Trophoblast cell (in vitro differentiated cells and primary cell): ENCODE measurements around the gene CELSR3.

Source experiments
- DNase-seq, 2 donors: peaks; one replicate each; pipeline ENCODE4 v3.0.0-alpha.2; 2016
- H2AFZ ChIP-seq: 2 replicates; pipeline ENCODE4 v1.6.1; 2013; ENCODE audit warnings: low read length, moderate library complexity, mild to moderate bottlenecking; ENCODE audit not compliant: insufficient read depth, poor library complexity
- H2AK5ac ChIP-seq: 2 replicates; pipeline ENCODE4 v1.6.1; 2013; ENCODE audit warnings: mild to moderate bottlenecking, low read length
- H2BK120ac ChIP-seq: 2 replicates; pipeline ENCODE4 v1.6.1; 2013; ENCODE audit warnings: low read length, mild to moderate bottlenecking, moderate library complexity; ENCODE audit not compliant: insufficient read depth, poor library complexity
- H2BK12ac ChIP-seq: 2 replicates; pipeline ENCODE4 v1.6.1; 2013; ENCODE audit warnings: mild to moderate bottlenecking, low read length, moderate library complexity
- H2BK5ac ChIP-seq: 2 replicates; pipeline ENCODE4 v1.6.1; 2013; ENCODE audit warnings: low read length, low read depth, moderate library complexity, mild to moderate bottlenecking; ENCODE audit not compliant: poor library complexity
- H3K14ac ChIP-seq: 2 replicates; pipeline ENCODE4 v1.6.1; 2013; ENCODE audit warnings: mild to moderate bottlenecking, low read length
- H3K18ac ChIP-seq: 2 replicates; pipeline ENCODE4 v1.6.1; 2013; ENCODE audit warnings: mild to moderate bottlenecking, low read length
- H3K23ac ChIP-seq: 2 replicates; pipeline ENCODE4 v1.6.1; 2013; ENCODE audit warnings: low read length
- H3K27ac ChIP-seq: 2 replicates; pipeline ENCODE4 v1.5.1; 2013; ENCODE audit warnings: low read depth, mild to moderate bottlenecking, inconsistent platforms, low read length, moderate library complexity
- H3K27me3 ChIP-seq: 2 replicates; pipeline ENCODE4 v1.6.1; 2013; ENCODE audit warnings: inconsistent platforms, mild to moderate bottlenecking, low read length, moderate library complexity; ENCODE audit not compliant: insufficient read depth
- H3K36me3 ChIP-seq, 2 experiments: 1 replicate in 1 of 2; 2 replicates in 1 of 2; pipeline ENCODE4 v1.6.1; 2013; ENCODE audit warnings: low read length in 2 of 2, mild to moderate bottlenecking in 2 of 2, moderate library complexity in 1 of 2; ENCODE audit not compliant: insufficient read depth in 2 of 2, control insufficient read depth in 1 of 2
- H3K4ac ChIP-seq: 2 replicates; pipeline ENCODE4 v1.6.1; 2013; ENCODE audit warnings: low read depth, mild to moderate bottlenecking, low read length, moderate library complexity
- H3K4me1 ChIP-seq, 2 experiments: 1 replicate in 1 of 2; 2 replicates in 1 of 2; pipeline ENCODE4 v1.6.1; 2013; ENCODE audit warnings: low read length in 2 of 2, mild to moderate bottlenecking in 2 of 2, moderate library complexity in 1 of 2; ENCODE audit not compliant: insufficient read depth in 2 of 2, control insufficient read depth in 1 of 2
- H3K4me2 ChIP-seq: 2 replicates; pipeline ENCODE4 v1.6.1; 2013; ENCODE audit warnings: inconsistent platforms, mild to moderate bottlenecking, low read length, moderate library complexity
- H3K4me3 ChIP-seq: 2 replicates; pipeline ENCODE4 v1.5.1; 2013; ENCODE audit warnings: mild to moderate bottlenecking, low read depth, low read length, inconsistent platforms
- H3K79me1 ChIP-seq: one replicate; pipeline ENCODE4 v1.6.1; 2013; ENCODE audit warnings: low read length
- H3K79me2 ChIP-seq: 2 replicates; pipeline ENCODE4 v1.6.1; 2013; ENCODE audit warnings: low read length, mild to moderate bottlenecking; ENCODE audit not compliant: control insufficient read depth, insufficient read depth, poor library complexity
- H3K9ac ChIP-seq: 2 replicates; pipeline ENCODE4 v1.6.1; 2013; ENCODE audit warnings: mild to moderate bottlenecking, low read length
- H3K9me3 ChIP-seq: 2 replicates; pipeline ENCODE4 v1.6.1; 2013; ENCODE audit warnings: low read depth, mild to moderate bottlenecking, control low read depth, inconsistent platforms, low read length; ENCODE audit not compliant: insufficient read depth
- H4K12ac ChIP-seq: 2 replicates; pipeline ENCODE4 v1.6.1; 2013; ENCODE audit warnings: low read depth, mild to moderate bottlenecking, low read length, moderate library complexity
- H4K8ac ChIP-seq: 2 replicates; pipeline ENCODE4 v1.6.1; 2013; ENCODE audit warnings: low read depth, mild to moderate bottlenecking, low read length, moderate library complexity
- H4K91ac ChIP-seq: one replicate; pipeline ENCODE4 v1.6.1; 2013; ENCODE audit warnings: low read depth, mild to moderate bottlenecking, low read length, moderate library complexity
- WGBS: extraction: QIAGEN DNeasy Blood & Tissue Kit; methylation state at CpG from one replicate; pipeline ENCODE4 v1.1.7; 2013; ENCODE audit warnings: missing lambda C conversion rate; ENCODE audit not compliant: insufficient read length, insufficient coverage; ENCODE audit errors: extremely low coverage; 5-methylcytosine and 5-hydroxymethylcytosine counted together

Gene CELSR3

GRCh38 chr3:48690846-48691458, 28.3 kb upstream of the CELSR3 start:
- Histone ChIP-seq H3K4me1 (peaks cover 13 to 15% of the 10 kb centered on the region in 2 experiments), H3K79me1 (no peaks in the 10 kb centered on the region), H3K18ac (no peak overlapping the region), H3K27me3 (no peaks in the 10 kb centered on the region), H2BK120ac (no peak overlapping the region), H2AFZ (no peak overlapping the region), H3K14ac (no peak overlapping the region), H3K4me3 (no peak overlapping the region), H3K4ac (no peak overlapping the region), H4K91ac (no peak overlapping the region), H3K9ac (no peak overlapping the region), H3K4me2 (no peak overlapping the region), H3K9me3 (peaks cover 2% of the 10 kb centered on the region), H3K27ac (no peak overlapping the region), H2BK5ac (no peak overlapping the region), H2BK12ac (no peak overlapping the region), H2AK5ac (no peak overlapping the region), H4K12ac (no peak overlapping the region), H3K23ac (no peak overlapping the region), H4K8ac (no peak overlapping the region), H3K36me3 (peaks cover 67 to 80% of the 10 kb centered on the region in 2 experiments), H3K79me2 (peaks cover 5% of the 10 kb centered on the region)
- DNase-seq = no peak
- no CpG with 5 or more reads among the region's 2 CpGs for WGBS

DNA sequence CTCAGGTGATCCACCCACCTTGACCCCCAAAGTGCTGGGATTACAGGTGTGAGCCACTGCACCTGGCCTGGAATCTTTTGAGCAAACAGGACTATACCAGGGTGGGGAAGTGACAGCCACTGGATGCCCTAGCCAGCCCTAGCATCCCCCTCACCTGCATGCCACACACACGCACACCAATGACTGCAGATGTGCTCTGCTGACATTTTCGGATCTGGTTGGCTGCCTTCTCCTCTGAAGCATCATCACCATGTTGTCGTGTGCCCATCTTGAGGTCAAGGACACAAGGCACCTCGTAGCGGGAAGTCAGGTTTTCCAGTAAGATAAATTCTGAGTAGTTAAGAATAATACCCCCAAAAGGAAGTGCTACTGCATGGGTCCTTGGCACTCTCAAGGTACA, 26.7 kb upstream of the CELSR3 start:
- no peaks in the 10 kb centered on the region for H3K27me3 ChIP-seq
- no CpG with 5 or more reads among the region's 5 CpGs for WGBS
- H3K9ac ChIP-seq = no peak overlapping the region
- no peak overlapping the region for H4K12ac ChIP-seq
- H4K91ac ChIP-seq = no peak overlapping the region
- no peak overlapping the region for H3K18ac ChIP-seq
- H3K79me1 ChIP-seq = peaks cover 2% of the 10 kb centered on the region
- H3K14ac ChIP-seq = no peak overlapping the region
- H3K9me3 ChIP-seq = peaks cover 2% of the 10 kb centered on the region
- no peak overlapping the region for H2AK5ac ChIP-seq
- H2BK120ac ChIP-seq = no peak overlapping the region
- H3K4me2 ChIP-seq = no peak overlapping the region
- H3K4me3 ChIP-seq = no peak overlapping the region
- no peak overlapping the region for H2AFZ ChIP-seq
- H2BK12ac ChIP-seq = no peak overlapping the region
- peaks cover 55 to 69% of the 10 kb centered on the region in 2 experiments for H3K36me3 ChIP-seq
- peaks cover 10% of the 10 kb centered on the region for H3K79me2 ChIP-seq
- no peak overlapping the region for H2BK5ac ChIP-seq
- peaks cover 6 to 11% of the 10 kb centered on the region in 2 experiments for H3K4me1 ChIP-seq
- H4K8ac ChIP-seq = no peak overlapping the region
- H3K27ac ChIP-seq = no peak overlapping the region
- DNase-seq = no peak
- H3K4ac ChIP-seq = no peak overlapping the region
- H3K23ac ChIP-seq = no peak overlapping the region

GRCh38 chr3:48688737-48689075, 26.0 kb upstream of the CELSR3 start:
- Histone ChIP-seq H2BK5ac (no peak overlapping the region), H3K4me2 (no peak overlapping the region), H3K18ac (no peak overlapping the region), H3K4me1 (peaks cover 9 to 11% of the 10 kb centered on the region in 2 experiments), H3K9ac (no peak overlapping the region), H2AK5ac (no peak overlapping the region), H2BK12ac (no peak overlapping the region), H3K79me2 (peaks cover 5% of the 10 kb centered on the region), H4K8ac (no peak overlapping the region), H3K4me3 (no peak overlapping the region), H2AFZ (no peak overlapping the region), H4K91ac (no peak overlapping the region), H3K27ac (no peak overlapping the region), H2BK120ac (no peak overlapping the region), H3K14ac (no peak overlapping the region), H3K9me3 (peaks cover 2% of the 10 kb centered on the region), H3K79me1 (peaks cover 2% of the 10 kb centered on the region), H4K12ac (no peak overlapping the region), H3K36me3 (peaks cover 51 to 64% of the 10 kb centered on the region in 2 experiments), H3K27me3 (no peaks in the 10 kb centered on the region), H3K23ac (no peak overlapping the region), H3K4ac (no peak overlapping the region)
- no CpG with 5 or more reads among the region's 3 CpGs for WGBS
- DNase-seq = no peak

DNA sequence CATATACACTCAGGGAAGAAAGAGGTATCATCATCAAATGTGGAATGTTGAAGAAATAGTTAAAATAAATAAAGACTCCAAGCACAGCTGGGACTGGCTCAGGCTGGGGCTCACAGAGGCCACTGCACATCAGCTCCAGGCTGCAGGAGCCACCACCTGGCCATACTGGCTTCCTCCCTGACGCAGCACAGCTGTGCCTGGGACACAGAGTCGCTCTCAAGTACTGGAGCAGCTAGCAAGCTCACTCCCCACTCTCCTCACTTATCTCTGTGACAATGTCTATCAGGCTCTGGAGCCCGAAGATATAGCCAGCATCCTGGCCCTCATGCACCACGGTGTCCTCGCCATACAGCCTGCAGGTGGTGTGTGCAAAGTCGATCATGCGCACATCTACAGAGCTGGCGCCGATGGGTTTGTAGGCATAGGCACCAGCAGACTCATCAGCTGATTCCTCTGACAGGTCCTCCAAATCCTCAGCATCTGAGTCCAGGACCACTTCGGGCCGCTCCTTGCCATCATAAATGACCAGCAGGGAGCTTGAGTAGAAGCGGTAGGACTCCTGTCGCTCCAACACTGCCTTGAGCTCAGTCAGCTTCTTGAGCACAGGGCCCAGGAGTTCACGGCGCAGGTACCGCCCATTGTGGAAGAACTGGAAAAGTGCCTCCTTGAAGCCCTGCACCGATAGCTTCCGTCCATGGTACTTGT, 25.5 kb upstream of the CELSR3 start:
- peaks cover 2% of the 10 kb centered on the region for H3K9me3 ChIP-seq
- peaks cover 48 to 59% of the 10 kb centered on the region in 2 experiments for H3K36me3 ChIP-seq
- no peak overlapping the region for H3K23ac ChIP-seq
- no peak overlapping the region for H3K4ac ChIP-seq
- WGBS = no CpG with 5 or more reads among the region's 18 CpGs
- H2AK5ac ChIP-seq = no peak overlapping the region
- H2BK12ac ChIP-seq = no peak overlapping the region
- no peak overlapping the region for H3K9ac ChIP-seq
- H3K14ac ChIP-seq = no peak overlapping the region
- H2BK5ac ChIP-seq = no peak overlapping the region
- H3K79me1 ChIP-seq = peaks cover 2% of the 10 kb centered on the region
- H3K4me3 ChIP-seq = no peak overlapping the region
- H2AFZ ChIP-seq = no peak overlapping the region
- no peak for DNase-seq
- peaks cover 5% of the 10 kb centered on the region for H3K79me2 ChIP-seq
- H3K18ac ChIP-seq = no peak overlapping the region
- H4K8ac ChIP-seq = no peak overlapping the region
- peaks cover 11% of the 10 kb centered on the region in 2 experiments for H3K4me1 ChIP-seq
- H4K12ac ChIP-seq = no peak overlapping the region
- H4K91ac ChIP-seq = no peak overlapping the region
- H3K27ac ChIP-seq = no peak overlapping the region
- H3K4me2 ChIP-seq = no peak overlapping the region
- no peak overlapping the region for H2BK120ac ChIP-seq
- no peaks in the 10 kb centered on the region for H3K27me3 ChIP-seq
